Measurements from ENCODE around the gene ST3GAL3. TPM values are rescaled to one million over a fixed set of nuclear protein-coding genes. Genes with fewer than 3 reads are reported as not detected.

ST3GAL3 gene
- total and polyA plus RNA-seq, 2 experiments from 2014 or later: 4.5 to 7.0 TPM

DNA sequence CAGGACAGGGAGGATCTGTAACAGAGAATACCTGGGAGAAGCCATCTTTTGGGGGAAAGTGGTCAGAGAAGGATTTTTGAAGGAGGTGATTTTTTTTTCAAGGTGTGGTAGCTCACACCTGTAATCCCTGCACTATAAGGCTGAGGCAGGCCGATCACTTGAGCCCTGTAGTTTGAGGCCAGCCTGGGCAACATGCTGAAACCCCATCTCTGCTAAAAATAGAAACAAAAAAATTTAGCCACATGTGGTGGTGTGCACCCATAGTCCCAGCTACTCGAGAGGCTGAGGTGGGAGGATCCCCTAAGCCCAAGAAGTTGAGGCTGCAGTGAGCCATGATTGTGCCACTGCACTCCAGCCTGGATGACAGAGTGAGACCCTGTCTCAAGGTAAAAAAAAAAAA lies 158.9 kb downstream of the ST3GAL3 start (continued):
- TF ChIP-seq NANOG (IDR thresholded peaks at IDR 0.05; ENCODE audit: borderline replicate concordance) (no peak), EZH2 (IDR thresholded peaks at IDR 0.05; ENCODE audit: low read depth, unreplicated experiment) (no peak), EZH2phosphoT487 (IDR thresholded peaks at IDR 0.05; ENCODE audit: unreplicated experiment) (no peak), JUNB (IDR thresholded peaks at IDR 0.05; ENCODE audit: unreplicated experiment) (no peak), STAT1 (IDR thresholded peaks at IDR 0.05; ENCODE audit: unreplicated experiment) (no peak)
- TF ChIP-seq, protein P1, sequence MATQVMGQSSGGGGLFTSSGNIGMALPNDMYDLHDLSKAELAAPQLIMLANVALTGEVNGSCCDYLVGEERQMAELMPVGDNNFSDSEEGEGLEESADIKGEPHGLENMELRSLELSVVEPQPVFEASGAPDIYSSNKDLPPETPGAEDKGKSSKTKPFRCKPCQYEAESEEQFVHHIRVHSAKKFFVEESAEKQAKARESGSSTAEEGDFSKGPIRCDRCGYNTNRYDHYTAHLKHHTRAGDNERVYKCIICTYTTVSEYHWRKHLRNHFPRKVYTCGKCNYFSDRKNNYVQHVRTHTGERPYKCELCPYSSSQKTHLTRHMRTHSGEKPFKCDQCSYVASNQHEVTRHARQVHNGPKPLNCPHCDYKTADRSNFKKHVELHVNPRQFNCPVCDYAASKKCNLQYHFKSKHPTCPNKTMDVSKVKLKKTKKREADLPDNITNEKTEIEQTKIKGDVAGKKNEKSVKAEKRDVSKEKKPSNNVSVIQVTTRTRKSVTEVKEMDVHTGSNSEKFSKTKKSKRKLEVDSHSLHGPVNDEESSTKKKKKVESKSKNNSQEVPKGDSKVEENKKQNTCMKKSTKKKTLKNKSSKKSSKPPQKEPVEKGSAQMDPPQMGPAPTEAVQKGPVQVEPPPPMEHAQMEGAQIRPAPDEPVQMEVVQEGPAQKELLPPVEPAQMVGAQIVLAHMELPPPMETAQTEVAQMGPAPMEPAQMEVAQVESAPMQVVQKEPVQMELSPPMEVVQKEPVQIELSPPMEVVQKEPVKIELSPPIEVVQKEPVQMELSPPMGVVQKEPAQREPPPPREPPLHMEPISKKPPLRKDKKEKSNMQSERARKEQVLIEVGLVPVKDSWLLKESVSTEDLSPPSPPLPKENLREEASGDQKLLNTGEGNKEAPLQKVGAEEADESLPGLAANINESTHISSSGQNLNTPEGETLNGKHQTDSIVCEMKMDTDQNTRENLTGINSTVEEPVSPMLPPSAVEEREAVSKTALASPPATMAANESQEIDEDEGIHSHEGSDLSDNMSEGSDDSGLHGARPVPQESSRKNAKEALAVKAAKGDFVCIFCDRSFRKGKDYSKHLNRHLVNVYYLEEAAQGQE (IDR thresholded peaks at IDR 0.05; ENCODE audit: unreplicated experiment): no peak
- TF ChIP-seq, protein P2, sequence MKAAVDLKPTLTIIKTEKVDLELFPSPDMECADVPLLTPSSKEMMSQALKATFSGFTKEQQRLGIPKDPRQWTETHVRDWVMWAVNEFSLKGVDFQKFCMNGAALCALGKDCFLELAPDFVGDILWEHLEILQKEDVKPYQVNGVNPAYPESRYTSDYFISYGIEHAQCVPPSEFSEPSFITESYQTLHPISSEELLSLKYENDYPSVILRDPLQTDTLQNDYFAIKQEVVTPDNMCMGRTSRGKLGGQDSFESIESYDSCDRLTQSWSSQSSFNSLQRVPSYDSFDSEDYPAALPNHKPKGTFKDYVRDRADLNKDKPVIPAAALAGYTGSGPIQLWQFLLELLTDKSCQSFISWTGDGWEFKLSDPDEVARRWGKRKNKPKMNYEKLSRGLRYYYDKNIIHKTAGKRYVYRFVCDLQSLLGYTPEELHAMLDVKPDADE (IDR thresholded peaks at IDR 0.05): no peak
- TF ChIP-seq, protein P3, sequence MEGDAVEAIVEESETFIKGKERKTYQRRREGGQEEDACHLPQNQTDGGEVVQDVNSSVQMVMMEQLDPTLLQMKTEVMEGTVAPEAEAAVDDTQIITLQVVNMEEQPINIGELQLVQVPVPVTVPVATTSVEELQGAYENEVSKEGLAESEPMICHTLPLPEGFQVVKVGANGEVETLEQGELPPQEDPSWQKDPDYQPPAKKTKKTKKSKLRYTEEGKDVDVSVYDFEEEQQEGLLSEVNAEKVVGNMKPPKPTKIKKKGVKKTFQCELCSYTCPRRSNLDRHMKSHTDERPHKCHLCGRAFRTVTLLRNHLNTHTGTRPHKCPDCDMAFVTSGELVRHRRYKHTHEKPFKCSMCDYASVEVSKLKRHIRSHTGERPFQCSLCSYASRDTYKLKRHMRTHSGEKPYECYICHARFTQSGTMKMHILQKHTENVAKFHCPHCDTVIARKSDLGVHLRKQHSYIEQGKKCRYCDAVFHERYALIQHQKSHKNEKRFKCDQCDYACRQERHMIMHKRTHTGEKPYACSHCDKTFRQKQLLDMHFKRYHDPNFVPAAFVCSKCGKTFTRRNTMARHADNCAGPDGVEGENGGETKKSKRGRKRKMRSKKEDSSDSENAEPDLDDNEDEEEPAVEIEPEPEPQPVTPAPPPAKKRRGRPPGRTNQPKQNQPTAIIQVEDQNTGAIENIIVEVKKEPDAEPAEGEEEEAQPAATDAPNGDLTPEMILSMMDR (conservative IDR thresholded peaks at IDR 0.05; ENCODE audit: low read depth in 2 of 2): no peak

DNA sequence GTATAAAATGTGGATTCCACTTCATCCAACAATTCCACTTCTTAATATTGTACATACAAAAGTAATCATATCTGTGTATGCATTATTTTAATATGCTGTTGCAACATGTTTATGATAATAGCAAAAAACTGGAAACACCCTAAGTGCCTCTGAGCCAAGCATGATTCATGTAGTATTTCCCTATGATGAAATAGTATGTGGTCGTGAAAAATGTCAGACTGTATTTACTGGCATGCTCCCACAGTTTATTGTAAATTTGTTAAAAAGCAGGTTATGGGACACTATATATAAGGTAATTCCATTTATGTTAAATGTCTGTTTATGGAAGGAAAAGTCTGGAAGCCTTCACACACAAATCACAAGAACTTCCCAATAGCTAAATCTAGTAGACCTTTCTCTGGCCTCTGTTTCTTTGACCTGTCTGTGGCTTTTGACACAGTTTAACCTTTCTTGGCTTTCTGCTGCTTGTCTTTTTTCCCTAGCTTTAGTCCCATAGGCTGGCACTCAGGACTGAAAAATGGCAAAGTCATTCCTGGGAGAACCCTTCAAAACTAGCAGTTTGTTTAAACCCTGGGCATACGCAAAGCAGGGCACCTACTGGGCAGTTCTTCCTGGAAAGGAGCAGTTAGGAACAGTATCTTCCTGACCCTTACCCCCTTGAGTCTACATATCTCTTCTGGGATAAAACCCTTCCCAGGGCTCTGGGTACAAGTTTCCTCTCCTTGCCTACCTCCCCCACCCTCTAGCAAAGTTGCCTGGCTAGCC lies 160.8 kb downstream of the ST3GAL3 start:
- H2AFZ ChIP-seq: no peak overlapping the region
- H3K27ac ChIP-seq (ENCODE audit: low read depth): no peak overlapping the region
- no peak for ATAC-seq
- H3K79me2 ChIP-seq (replicated peaks; ENCODE audit: insufficient read depth): no peaks in the 10 kb centered on the region
- no peaks in the 10 kb centered on the region for H3F3A ChIP-seq (replicated peaks; ENCODE audit: low read depth)
- no peaks in the 10 kb centered on the region for H3K36me3 ChIP-seq (ENCODE audit: insufficient read depth)
- no peaks in the 10 kb centered on the region for H3K4me1 ChIP-seq (ENCODE audit: insufficient read depth)
- Mint-ChIP-seq H3K27me3 (ENCODE audit: insufficient read depth, low read depth, poor library complexity) (no peaks in the 10 kb centered on the region), H3K9me3 (no peaks in the 10 kb centered on the region), H3K4me1 (no peaks in the 10 kb centered on the region), H3K36me3 (ENCODE audit: low read depth) (no peaks in the 10 kb centered on the region; the same call in 2 of the 3 replicates), H3K27ac (no peak overlapping the region), H3K4me3 (no peak overlapping the region)
- H3K9me2 ChIP-seq (ENCODE audit: insufficient read depth): 0 out of 2 replicates have a peak, but pooled peaks cover 6% of the 10 kb centered on the region
- no peak overlapping the region for H3K4me2 ChIP-seq
- no peaks in the 10 kb centered on the region for H3K27me3 ChIP-seq (ENCODE audit: insufficient read depth)
- DNase-seq (ENCODE audit: low spot score): no peak
- no peak overlapping the region for H3K4me3 ChIP-seq
- H4K20me1 ChIP-seq (replicated peaks; ENCODE audit: insufficient read depth): no peaks in the 10 kb centered on the region
- TF ChIP-seq, protein P4, sequence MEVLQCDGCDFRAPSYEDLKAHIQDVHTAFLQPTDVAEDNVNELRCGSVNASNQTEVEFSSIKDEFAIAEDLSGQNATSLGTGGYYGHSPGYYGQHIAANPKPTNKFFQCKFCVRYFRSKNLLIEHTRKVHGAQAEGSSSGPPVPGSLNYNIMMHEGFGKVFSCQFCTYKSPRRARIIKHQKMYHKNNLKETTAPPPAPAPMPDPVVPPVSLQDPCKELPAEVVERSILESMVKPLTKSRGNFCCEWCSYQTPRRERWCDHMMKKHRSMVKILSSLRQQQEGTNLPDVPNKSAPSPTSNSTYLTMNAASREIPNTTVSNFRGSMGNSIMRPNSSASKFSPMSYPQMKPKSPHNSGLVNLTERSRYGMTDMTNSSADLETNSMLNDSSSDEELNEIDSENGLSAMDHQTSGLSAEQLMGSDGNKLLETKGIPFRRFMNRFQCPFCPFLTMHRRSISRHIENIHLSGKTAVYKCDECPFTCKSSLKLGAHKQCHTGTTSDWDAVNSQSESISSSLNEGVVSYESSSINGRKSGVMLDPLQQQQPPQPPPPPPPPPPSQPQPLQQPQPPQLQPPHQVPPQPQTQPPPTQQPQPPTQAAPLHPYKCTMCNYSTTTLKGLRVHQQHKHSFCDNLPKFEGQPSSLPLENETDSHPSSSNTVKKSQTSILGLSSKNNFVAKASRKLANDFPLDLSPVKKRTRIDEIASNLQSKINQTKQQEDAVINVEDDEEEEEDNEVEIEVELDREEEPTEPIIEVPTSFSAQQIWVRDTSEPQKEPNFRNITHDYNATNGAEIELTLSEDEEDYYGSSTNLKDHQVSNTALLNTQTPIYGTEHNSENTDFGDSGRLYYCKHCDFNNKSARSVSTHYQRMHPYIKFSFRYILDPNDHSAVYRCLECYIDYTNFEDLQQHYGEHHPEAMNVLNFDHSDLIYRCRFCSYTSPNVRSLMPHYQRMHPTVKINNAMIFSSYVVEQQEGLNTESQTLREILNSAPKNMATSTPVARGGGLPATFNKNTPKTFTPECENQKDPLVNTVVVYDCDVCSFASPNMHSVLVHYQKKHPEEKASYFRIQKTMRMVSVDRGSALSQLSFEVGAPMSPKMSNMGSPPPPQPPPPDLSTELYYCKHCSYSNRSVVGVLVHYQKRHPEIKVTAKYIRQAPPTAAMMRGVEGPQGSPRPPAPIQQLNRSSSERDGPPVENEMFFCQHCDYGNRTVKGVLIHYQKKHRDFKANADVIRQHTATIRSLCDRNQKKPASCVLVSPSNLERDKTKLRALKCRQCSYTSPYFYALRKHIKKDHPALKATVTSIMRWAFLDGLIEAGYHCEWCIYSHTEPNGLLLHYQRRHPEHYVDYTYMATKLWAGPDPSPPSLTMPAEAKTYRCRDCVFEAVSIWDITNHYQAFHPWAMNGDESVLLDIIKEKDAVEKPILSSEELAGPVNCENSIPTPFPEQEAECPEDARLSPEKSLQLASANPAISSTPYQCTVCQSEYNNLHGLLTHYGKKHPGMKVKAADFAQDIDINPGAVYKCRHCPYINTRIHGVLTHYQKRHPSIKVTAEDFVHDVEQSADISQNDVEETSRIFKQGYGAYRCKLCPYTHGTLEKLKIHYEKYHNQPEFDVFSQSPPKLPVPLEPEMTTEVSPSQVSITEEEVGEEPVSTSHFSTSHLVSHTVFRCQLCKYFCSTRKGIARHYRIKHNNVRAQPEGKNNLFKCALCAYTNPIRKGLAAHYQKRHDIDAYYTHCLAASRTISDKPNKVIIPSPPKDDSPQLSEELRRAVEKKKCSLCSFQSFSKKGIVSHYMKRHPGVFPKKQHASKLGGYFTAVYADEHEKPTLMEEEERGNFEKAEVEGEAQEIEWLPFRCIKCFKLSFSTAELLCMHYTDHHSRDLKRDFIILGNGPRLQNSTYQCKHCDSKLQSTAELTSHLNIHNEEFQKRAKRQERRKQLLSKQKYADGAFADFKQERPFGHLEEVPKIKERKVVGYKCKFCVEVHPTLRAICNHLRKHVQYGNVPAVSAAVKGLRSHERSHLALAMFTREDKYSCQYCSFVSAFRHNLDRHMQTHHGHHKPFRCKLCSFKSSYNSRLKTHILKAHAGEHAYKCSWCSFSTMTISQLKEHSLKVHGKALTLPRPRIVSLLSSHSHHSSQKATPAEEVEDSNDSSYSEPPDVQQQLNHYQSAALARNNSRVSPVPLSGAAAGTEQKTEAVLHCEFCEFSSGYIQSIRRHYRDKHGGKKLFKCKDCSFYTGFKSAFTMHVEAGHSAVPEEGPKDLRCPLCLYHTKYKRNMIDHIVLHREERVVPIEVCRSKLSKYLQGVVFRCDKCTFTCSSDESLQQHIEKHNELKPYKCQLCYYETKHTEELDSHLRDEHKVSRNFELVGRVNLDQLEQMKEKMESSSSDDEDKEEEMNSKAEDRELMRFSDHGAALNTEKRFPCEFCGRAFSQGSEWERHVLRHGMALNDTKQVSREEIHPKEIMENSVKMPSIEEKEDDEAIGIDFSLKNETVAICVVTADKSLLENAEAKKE (CRISPR knock-in tag; IDR thresholded peaks at IDR 0.05): no peak

Data from GM23338 (cell line).